ENCODE results near the gene NR3C1.

Gene NR3C1

GRCh38 chr5:143350751-143351602, 52.5 kb downstream of the NR3C1 start:
- DNase-seq (ENCODE audit: low spot score), result no peak
- in situ Hi-C loops (cut with MboI; ENCODE audit: low sequenced_read_pairs, unreplicated experiment), result no loop called here
- no peak for TF ChIP-seq CTCF (IDR thresholded peaks at IDR 0.05; ENCODE audit: borderline replicate concordance, control extremely low read depth, extremely low read depth, insufficient read depth, missing control alignments)

GRCh38 chr5:143350341-143350740, 53.1 kb downstream of the NR3C1 start:
- no peak for DNase-seq (ENCODE audit: low spot score)
- in situ Hi-C loops (cut with MboI; ENCODE audit: low sequenced_read_pairs, unreplicated experiment), result no loop called here
- no peak for TF ChIP-seq CTCF (IDR thresholded peaks at IDR 0.05; ENCODE audit: borderline replicate concordance, control extremely low read depth, extremely low read depth, insufficient read depth, missing control alignments)

DNA sequence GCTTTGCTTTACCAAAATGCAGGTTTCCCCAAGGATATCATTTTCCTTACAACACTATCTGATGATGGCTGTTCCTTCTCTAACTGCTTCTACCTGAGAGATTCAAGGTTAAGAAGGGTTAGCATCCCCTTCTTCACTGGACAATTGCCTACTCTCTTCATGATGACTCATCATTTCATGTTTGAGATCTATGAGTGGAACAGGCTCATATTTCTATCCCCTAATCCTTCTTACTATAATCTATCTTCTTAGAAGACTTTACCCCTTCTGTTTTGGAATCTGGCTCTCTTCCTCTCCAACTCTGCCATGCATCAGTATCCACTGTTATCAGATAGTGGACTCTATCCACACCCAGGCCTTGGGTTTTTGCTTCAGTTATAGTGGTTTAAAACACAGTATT, 54.3 kb downstream of the NR3C1 start:
- in situ Hi-C loops (cut with MboI; ENCODE audit: low sequenced_read_pairs, unreplicated experiment), result no loop called here
- no peak for TF ChIP-seq CTCF (IDR thresholded peaks at IDR 0.05; ENCODE audit: borderline replicate concordance, control extremely low read depth, extremely low read depth, insufficient read depth, missing control alignments)
- no peak for DNase-seq (ENCODE audit: low spot score)

DNA sequence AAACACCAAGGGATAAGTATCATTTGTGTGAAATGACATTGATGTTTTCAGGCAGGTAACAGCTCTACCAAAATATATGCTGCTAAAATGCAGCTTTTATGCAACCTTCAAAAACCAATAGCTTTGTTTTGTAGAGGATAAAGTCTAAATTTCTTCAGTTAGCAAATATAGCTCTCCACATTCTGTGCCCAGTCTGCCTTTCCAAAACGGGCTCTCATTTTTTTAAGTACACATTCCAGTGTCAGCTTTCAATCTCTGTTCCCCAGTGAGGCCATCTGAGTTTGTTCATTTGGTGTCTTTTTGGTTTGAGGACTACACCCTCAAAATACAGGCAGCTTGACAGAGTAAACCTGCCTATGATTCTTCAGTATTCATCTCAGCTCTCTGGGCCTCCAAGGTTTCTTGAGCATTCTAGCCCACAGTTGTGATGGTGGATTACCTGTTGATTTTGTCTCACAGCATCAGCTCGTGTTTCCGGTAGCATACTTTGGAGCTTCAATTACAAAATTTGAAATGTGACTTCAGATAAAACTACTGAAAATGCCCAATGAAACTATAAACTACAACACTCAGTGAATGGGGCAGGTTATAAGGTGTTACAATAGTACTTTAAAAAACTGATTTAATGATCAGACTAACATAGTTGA, 55.7 kb downstream of the NR3C1 start:
- no peak for DNase-seq (ENCODE audit: low spot score)
- TF ChIP-seq CTCF (IDR thresholded peaks at IDR 0.05; ENCODE audit: borderline replicate concordance, control extremely low read depth, extremely low read depth, insufficient read depth, missing control alignments), result no peak
- in situ Hi-C loops (cut with MboI; ENCODE audit: low sequenced_read_pairs, unreplicated experiment), result no loop called here

- no peak for TF ChIP-seq CTCF (IDR thresholded peaks at IDR 0.05; ENCODE audit: borderline replicate concordance, control extremely low read depth, extremely low read depth, insufficient read depth, missing control alignments)
- DNase-seq (ENCODE audit: low spot score), result no peak
- in situ Hi-C loops (cut with MboI; ENCODE audit: low sequenced_read_pairs, unreplicated experiment), result no loop called here
Measured at GRCh38 chr5:143347046-143347445, 56.4 kb downstream of the NR3C1 start.

- in situ Hi-C loops (cut with MboI; ENCODE audit: low sequenced_read_pairs, unreplicated experiment), result no loop called here
- no peak for TF ChIP-seq CTCF (IDR thresholded peaks at IDR 0.05; ENCODE audit: borderline replicate concordance, control extremely low read depth, extremely low read depth, insufficient read depth, missing control alignments)
- DNase-seq (ENCODE audit: low spot score), result no peak
Measured at GRCh38 chr5:143345671-143346440, 57.6 kb downstream of the NR3C1 start.
